Fibroblast of skin of abdomen (primary cell): Measurements from ENCODE around the gene HMGXB3.

Experiments
- DNase-seq: peaks from one replicate; pipeline ENCODE4 v3.0.0-alpha.2; 2013

HMGXB3 gene

DNA sequence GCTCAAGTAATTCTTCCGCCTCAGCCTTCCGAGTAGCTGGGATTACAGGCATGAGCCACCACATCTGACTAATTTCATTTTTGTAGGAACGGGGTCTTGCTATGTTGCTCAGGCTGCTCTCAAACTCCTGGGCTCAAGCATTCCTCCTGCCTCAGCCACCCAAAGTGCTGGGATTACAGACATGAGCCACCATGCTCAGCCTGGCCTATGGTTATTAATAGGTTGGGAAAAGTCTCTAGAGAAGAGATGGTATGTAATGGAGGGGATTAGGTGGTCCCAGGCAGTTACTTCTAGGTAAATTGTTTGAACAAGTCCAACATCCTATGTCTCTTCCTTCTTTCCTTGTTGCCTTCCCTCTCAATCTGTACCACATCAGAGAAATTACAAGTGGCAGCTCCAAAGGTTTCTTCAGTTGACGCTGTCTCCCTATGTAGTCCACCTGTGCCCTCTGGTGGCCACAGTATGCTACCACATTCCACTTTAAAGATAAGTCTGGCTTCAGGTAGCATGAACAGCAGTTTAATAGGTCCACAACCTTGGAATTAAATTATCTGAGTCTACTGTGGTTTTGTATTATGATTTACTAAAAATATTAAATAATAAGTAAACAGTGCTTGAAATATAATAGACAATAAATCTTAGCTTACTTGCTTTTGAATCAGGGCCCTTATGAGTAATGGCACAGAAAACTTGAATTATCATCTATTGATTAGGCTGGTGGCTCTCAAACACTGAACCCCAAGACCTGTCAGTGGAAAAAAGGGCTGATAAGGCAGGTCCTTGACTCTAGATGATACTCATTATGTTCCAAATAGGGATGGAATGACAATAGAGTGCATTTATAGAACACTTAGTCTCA, 9.8 kb upstream of the HMGXB3 start:
- peak; percentile 70 for DNase-seq

DNA sequence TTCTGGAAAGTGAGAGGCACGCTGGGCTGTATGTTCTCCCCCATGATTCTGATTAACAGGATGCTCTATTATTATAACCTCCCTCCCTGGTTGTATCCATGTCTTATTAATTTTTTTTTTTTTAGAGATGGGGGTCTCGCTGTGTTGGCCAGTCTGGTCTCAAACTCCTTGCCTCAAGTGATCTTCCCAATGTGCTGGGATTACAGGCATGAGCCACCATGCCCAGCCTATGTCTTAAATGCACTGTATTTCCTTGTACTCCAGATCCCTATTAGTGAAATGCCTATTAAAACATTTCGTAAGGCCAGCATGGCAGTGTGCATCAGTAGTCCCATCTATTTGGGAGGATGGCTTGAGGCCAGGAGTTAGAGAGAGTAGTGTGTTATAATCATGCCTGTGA, 7.1 kb upstream of the HMGXB3 start:
- no peak for DNase-seq

DNA sequence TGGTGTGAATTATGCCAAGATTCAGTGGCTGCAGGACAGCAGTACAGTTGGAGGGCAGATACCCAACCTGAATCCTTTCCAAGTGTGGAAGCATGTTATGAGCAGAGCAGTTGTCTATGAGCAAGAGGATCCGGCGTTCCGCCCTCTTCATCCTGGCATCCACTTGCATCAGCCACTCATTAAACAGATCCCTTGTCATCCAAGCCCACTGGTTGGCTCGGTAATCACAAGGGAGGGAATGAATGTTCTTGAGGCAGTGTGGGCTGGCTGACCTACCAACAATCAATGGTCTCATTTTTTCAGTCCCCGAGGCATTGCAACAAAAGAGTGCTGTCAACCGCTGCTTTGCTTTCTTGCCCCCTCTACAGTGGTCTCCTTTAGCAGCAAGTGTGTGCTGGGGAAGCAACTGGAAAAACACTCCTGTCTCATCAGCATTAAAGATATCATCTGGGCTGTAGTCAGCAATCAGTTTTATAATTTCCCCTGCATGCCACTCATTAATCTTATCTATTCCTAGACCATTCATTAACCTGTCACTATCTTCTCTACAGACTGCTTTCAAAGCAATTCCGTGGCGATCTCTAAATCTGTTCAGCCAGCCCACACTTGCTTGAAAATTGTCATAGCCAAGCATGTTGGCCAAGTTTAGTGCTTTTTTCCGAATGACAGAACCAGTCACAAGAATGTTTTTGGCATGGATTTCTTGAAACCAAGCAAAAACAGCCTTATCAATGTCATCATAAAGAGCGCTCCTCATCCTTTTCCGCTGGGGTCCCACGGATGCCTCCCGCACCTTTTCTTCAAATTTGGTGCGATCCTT, 4.9 kb upstream of the HMGXB3 start:
- no peak for DNase-seq

DNA sequence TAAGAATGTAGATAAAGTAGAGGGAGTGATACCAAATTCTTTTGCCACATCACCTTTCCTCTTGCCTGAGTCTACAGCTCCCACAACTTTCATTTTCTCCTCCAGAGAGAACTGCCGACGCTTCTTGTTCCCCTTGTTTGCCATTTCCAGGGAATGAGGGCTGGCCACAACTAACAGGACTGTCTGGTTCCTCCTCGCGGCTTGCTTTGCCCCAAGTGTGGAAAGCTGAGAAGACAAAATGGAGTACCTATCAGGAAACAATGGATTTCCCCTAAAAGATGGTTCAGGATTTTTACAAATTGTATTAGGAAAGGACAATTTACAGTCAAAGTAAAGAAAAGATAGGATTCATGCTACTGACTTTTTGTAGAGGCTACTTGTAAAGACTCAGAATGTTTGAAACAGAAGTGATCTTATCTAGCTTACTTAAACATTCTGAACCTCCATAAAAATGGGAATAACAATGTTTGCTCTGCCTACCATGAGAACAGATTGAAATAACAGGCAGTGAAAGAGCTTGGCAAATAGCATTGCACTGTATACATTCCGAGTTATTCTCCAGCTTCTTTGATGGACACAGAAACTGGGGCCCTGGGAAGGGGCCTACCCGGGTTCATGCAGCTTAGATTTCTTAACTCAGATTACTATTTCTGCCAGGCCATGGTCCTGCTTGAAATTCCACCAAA, 4.2 kb upstream of the HMGXB3 start:
- DNase-seq: no peak

DNA sequence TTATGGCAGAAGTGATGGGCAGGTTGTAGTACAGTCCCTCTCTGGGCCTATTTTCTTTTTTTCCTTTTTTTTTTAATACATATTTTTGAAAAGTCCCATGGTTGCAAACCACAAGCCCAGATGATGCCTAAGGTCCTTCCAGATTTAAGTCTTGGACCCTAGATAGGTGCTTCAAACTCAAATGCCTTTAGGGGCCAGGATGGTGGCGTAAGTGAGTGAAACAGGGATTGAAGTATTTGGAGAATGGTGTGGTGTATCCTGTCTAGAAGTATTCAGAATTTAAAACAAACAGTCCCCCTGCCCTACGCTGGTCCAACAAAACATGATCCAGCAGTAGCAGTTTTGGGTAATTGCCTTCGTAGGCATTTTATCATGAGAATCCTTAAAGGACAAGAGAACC, 2.3 kb upstream of the HMGXB3 start:
- DNase-seq: no peak

DNA sequence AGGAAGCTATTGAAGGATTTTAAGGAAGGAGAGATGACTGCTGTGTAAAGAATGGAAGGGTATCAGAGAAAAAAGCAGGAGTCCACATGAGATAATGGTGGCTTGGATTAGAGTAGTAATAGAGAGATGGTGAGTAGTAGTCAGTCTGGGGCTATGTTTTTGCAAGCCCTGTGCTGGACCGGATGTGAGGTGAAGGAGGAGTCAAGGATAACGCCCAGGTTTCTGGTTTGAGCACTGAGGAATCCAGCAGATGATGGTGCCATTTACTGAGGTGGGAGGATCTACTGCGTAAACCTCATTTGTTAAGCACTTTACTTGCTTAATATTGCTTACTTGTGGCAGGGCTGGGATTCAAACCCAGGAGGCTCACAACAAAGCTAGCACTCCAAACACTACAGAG, 1.2 kb upstream of the HMGXB3 start:
- DNase-seq: no peak

DNA sequence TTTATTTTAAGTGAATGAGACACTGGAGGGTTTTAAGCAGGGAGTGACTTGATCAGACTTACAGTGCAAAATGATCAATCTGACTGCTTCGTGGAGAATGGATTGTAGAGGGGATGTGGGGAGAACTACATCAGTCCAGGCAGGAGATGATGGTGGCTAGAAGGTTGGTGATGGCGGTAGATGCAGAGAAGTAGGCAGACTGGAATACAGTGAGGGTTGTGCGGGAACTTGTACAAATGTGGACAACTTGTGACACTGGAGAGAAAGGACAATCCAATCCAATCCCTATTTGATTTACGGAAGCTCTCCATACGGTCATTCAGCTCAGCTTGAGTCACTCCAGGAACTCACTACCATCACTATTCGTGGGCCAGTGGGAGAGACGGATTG, 678 bp upstream of the HMGXB3 start:
- DNase-seq: no peak

DNA sequence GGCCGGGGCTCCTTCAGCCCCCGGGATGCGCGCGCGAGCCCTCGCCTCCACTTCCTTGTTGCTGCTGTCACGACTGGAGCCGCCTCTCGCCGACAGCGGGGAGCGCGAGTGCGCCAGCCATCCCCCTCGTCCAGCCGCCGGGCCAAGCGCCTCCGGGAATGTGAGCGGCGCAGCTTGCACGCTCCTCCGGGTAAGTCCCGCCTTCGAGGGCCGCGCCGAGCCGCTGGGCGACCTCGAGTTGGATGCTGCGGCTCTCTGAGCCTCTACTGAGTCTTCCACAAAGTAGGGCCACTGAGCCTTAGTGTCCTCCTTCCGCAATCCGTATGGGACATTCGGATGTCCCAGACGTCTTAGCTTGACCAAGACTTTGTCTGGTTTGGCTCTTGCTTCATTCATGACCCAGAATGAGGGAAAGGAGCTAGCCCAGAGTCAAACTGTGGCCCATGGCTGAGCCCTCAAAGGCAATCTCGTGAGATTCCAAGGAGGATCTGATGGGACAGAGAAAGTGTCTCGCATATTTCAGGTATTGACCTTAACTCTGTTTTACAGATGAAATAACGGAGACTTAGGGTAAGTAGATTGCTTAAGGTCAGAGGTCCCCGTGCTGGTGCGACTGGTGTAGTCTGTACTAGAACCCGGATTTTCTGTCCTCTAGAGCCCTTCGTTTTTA, 586 bp downstream of the HMGXB3 start:
- peak; percentile 28 for DNase-seq

DNA sequence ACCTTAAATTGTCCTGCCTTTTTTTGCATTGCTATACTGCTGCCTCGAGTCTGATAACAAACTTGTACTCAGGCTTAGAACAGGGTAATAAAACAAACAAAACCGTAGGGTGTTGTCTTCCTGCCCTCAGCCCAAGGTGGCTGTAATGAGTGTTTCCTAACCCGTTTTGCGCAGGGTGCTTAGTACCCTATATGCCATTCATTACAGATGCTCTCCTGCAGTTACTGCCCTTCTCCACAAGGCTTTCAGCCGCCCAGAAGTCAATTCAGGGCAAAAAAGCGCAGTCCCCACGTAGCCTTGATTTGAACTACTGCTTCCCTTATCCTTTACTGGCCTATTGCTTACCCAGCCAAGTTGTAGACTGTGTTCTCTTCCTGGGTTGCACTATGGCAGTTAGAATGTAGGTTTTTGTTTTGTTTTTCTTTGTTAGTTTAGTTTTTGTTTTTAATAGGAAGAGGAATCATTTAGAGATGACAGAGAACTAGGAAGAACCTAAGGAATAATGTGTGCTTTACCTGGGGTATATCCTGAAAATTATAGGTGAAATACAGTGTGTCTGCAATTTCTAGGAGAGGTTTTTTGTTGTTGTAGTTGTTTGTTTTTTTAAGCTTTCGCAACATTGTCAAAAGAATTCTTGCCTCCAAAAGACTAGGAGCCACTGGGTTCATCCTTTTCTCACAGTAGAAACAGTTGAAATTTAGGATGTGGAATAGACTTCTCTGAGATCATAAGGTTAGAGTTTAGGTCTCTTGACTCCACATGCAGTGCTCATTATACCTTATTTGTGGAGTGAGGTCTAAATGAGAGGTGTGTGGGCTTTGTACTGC, 1.3 kb downstream of the HMGXB3 start:
- DNase-seq: peak; percentile 66

DNA sequence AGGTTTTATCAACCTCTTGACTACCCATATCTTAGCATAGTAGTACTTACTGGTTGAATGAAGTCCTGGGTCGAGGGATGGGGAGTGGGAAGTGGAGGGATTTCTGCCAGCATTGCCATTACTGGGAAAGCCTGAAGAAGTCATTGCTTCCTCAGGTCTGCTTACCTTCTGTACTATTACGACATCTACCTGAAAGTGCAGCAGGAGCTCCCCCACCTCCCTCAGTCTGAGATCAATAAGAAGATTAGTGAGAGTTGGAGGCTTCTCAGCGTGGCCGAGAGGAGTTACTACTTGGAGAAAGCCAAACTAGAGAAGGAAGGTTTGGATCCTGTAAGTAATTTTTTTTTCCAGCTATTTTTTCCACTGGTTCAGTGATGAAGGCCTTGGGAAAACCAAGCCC, 5.8 kb downstream of the HMGXB3 start:
- no peak for DNase-seq

DNA sequence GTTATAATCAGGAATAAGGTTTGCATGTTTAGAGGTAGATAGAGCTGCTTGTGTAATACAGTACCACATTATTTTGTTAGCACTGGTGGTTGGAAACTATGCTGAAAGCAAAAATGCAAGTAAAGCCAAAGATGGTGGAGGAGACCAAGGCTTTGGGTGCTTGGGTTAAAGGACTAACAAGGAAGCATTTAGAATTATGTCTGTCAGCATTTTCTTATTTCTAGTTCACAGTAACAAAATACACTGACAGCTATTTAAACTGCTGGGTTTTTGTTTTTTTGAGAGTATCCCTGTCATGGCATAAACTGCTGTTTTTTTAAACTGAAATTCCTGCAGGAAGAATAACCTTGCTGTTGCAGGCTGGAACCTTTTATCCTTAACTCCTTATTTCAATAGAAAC, 6.5 kb downstream of the HMGXB3 start:
- DNase-seq: no peak

DNA sequence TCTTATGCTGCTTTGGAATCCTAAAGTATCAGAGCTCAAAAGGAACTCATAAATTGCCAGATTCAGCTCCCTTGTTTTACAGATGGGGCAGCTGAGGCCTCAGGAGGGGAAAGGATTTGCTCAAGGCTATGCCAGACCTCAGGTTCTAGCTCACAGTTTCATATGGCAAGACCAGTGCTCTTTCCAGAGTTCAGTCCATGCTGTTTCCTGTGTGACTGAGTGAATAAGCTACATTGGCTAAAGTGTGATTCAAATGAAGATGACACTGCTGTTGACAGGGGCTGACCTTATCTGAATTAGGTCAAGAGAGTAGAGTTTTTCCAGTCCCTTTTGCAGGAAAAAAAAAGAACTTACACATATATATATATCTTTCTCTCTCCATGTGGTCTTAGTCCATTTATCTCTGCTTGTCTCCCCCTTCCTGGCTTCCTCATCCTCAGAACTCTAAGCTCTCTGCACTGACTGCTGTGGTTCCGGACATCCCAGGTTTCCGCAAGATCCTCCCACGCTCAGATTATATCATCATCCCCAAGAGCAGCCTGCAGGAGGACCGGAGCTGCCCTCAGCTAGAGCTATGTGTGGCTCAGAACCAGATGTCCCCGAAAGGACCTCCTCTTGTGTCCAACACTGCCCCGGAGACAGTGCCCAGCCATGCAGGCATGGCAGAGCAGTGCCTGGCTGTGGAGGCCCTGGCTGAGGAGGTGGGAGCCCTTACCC, 9.3 kb downstream of the HMGXB3 start:
- no peak for DNase-seq

DNA sequence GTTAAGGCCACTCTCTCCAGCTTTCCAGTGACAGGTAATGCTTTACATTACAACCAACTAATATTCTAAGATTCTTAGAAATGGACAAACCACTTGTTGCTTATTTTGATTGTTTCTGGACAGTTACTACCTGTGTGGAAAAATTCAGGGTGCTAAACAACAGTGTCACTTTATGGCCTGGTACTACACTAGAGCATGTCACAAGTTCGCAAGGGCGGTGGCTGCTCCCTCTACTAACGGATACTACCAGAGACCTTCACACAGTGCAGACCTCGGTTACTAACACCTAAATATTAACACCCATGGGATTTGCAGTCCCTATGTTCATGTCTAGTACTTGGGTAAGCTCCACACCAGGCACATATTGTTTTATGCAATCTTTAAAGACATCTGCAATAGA, 13.4 kb downstream of the HMGXB3 start:
- DNase-seq: no peak

DNA sequence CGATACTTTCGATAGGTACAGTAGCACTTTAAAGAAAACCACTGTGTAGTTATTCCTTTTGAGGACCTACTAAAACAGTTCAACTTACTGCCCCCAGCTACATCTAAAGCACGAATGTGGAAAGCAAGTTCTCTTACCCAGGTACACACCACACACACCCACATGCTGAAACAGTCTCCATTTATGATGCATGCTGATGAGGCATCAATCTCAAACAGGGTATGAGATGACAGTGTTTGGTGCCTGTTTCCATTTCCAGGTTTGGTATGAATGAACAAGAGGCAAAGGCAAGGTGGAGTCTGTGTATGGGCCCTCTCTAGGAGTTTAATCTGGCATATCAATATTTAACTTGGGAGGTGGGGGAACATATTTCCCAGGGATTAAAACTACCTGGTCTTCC, 13.9 kb downstream of the HMGXB3 start:
- no peak for DNase-seq

DNA sequence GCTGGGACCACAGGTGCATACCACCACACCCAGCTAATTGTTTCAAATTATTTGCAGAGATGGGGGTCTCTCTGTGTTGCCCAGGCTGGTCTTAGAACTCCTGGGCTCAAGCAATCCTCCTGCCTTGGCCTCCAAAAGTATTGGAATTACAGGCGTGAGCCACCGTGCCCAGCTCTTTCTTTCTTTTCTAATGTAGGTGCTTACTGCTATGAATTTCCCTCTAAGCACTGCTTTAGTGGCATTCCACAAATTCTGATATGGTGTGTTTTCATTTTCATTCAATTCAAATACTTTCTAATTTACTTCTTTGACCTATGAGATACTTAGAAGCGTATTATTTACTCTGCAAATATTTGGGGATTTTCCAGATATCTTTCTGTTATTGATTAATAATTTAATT, 14.9 kb downstream of the HMGXB3 start:
- no peak for DNase-seq

DNA sequence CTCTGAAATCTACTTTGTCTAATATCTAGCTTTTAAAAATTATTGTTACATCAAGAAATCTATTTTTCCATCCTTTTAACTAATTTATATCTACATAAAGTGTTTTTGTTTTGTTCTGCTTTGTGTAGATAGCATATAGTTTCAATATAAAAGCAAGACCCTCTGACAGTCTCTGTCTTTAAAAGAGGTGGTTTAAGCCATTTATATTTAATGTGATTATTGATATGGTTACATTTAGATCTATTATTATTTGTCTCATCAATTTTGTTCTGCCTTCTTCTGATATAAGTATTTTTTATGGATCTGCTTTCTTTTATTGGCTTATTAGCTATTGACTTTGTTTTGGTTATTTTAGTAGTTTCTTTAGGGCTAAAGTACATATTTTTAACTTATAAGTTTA, 16.0 kb downstream of the HMGXB3 start:
- DNase-seq: no peak

DNA sequence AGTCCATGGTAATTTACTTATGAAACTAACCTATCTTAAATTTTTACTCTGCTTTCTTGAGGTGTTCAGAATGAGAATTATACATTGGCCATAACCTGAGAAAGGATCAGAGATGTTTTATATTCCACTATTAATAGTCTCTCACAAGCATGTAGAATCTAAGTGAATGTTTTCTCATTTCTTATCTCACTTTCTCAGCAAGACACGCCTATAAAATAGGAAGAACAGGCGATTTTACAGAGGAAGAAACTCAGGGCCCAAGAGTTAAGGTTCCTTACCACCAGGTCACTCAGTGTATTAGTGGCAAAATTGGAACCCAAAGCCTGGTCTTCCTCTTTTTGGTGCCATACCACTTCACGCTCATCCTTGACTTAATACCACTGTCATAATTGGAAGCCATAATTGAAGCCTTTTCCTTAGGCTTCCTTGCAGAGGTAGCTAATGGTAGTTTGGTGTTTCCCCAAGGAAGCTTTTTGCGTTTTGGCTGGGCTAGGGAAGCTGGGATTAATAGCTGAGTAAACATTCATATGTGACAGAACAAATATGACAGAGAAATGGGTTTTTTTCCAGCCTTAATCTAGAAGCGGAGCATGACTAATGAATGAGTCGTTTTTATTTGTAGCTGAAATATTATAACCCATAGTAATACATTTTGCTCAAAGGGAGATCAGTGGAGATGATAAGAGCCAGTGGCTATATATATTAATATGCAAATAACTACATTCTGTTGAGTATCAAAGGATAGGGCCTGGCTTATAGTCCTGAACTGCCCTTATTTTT, 16.9 kb downstream of the HMGXB3 start:
- peak; percentile 31 for DNase-seq

DNA sequence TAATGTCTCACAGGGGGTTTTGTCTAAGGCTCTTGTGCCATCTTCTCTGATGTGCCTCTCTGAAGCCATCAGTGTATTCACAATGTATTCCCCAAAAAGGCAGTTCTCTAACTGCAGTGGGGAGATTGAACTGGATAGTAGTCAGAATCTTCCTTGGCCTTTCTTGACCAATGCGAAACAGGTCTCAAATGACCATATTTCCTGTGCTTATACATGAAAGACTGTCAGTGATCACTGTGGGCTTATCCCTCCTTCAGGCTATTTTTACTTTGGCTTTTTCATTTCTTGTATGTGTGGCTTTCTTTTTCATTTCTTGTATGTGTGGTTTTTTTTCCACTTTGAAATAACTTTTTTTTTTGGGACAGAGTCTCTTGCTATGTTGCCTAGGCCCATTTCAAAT, 19.7 kb downstream of the HMGXB3 start:
- DNase-seq: no peak

DNA sequence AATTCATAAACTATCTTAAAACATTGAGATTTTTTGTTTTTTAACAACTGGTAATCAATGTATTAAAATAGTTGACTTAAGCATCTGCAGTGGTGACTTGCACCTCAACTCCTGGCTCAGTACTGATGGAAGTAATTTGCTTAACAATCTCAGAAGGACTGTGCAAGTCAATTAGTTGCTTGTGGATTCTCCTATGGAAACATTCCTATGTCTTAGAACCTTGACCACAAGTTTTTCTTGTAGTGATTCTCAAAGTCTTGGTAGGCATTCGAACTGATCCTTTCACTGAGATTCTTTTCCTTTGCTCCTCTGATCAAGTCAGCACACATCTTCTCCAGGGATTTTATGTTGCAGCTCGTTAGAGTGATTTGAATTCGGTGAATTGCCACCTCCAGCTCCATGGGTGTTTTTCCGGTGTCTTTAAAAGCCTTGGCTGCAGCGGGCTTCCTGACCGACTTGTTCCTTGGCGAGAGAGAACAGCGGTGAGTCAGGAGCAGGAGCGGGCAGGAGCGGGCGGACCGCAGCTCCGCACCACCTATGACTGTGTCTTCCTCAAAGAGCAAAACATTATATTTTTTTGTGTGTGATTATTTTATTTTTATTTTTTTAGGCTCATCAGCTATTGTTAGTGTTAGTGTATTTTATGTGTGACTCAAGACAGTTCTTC, 21.1 kb downstream of the HMGXB3 start:
- peak; percentile 29 for DNase-seq

DNA sequence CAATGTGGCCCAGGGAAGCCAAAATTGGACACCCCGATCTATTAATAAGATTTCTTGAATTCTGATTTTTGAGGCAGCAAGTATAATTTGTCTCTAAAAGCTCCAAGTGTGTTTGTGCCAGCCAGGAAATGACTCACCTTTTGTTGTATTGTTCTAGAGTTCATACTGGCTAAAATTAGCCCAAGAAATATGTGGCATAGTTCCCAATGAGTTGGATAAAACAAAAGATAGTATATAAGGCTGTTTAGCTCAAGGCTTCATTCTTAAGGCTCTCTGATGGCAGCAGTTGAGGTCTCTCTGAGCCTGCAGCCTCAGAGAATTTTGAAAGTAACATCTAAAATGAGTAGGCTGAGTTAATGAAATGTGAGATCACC, 21.6 kb downstream of the HMGXB3 start:
- peak; percentile 85 for DNase-seq
